GM10266 (cell line): ENCODE measurements around the gene TIAM1.

Experiments used
- DNase-seq: peaks from one replicate; pipeline ENCODE4 v3.0.0; 2012; ENCODE audit errors: extremely low spot score
- TF ChIP-seq, protein P1 (sequence below): IDR thresholded peaks from 2 replicates; pipeline ENCODE4 v1.5.1; 2012; ENCODE audit warnings: mild to moderate bottlenecking, low read depth; ENCODE audit not compliant: control insufficient read depth, insufficient read depth; ENCODE audit errors: missing control alignments

Gene TIAM1

DNA sequence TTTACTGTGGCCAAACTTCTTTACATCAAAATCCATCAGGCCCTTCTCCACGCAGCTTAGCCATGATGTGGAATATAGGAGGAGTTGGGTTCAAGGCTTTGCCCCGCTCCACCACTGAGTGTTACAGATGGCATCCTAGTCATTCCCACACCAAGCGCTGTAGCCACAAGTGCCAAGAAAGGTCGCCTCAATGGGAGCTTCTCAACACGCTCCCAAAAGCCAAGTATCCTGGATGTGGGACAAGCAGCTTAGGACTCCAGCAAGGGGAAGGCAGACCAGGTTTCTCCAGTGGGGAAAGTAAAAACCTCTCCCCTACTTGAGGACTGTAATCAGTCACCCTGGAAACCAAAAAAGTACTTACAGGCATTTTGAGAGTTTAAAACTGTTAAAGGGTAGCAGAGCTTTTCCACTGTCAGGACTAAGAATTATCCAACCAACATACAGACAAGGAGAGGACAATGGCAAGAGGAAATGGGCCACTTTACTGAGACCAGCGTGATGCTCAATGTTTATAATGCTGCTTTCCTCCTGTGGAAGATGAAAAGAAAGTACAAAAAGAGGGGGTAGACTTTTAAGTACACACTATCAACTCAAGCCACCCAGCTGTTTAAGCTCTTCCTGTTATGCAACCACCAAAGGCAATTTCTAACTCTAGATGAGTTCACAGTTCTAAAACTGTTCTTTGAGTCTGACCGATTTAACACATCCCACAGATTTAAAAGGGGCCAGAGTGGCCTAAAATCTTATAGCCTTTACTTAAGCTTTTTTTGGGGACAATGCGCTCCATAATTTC lies 185.1 kb downstream of the TIAM1 start:
- DNase-seq = no peak
- TF ChIP-seq, protein P1, sequence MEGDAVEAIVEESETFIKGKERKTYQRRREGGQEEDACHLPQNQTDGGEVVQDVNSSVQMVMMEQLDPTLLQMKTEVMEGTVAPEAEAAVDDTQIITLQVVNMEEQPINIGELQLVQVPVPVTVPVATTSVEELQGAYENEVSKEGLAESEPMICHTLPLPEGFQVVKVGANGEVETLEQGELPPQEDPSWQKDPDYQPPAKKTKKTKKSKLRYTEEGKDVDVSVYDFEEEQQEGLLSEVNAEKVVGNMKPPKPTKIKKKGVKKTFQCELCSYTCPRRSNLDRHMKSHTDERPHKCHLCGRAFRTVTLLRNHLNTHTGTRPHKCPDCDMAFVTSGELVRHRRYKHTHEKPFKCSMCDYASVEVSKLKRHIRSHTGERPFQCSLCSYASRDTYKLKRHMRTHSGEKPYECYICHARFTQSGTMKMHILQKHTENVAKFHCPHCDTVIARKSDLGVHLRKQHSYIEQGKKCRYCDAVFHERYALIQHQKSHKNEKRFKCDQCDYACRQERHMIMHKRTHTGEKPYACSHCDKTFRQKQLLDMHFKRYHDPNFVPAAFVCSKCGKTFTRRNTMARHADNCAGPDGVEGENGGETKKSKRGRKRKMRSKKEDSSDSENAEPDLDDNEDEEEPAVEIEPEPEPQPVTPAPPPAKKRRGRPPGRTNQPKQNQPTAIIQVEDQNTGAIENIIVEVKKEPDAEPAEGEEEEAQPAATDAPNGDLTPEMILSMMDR = no peak

DNA sequence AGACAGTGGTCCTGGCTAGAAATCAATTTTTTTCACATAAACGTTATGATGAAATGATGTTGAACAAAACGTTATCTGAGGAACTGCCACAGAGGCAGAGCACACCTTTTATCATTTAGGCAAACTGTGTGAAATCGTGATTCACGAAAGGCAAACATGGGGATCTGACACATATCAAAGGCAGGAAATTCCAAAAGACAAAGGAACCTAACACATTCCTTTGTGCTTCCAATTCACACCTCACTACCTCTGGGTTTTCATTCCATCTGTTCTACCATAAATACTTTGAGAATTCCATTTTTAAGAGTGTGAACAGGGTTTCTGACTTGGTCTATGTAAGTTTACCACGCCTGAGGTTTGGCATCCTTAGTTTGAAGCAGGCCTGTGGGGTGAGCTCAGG lies 186.3 kb downstream of the TIAM1 start:
- no peak for DNase-seq
- TF ChIP-seq, protein P1 = no peak

DNA sequence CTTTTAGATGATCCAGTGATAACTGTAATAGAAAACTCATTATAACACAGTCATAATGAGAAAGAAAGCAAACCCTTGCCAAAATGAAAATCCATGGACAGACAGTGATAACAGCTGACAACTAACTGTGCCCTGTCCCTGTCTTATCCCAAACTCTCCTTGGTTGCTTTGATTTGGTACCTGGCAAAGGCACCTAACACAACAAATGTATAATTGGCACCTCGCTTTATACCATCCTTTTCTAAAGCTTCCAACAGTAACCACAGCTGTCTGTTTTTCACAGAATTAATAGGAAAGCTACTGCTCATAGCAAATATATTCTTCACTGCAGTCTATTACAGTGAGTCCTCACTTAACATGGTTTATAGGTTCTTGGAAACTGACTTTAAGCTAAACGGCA lies 187.4 kb downstream of the TIAM1 start:
- TF ChIP-seq, protein P1 = no peak
- DNase-seq = no peak

DNA sequence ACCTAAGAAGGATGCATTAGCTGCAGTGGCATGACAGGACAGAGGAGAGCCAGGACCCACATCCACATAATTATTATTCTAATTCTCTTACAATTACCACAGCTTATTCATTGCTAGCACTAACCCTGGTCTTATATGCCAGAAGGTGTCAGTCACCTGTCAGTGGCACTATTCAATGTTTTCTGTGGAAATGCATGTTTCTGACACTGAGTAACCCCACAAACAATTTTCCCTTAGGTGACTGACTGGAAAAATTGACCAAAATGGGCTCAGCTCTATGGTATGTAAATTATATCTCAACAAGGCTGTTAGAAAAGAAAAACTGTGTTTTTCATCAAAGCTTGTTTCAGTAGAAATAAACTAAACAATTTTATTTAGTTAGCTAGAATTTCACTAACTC lies 187.9 kb downstream of the TIAM1 start:
- TF ChIP-seq, protein P1 = no peak
- no peak for DNase-seq

DNA sequence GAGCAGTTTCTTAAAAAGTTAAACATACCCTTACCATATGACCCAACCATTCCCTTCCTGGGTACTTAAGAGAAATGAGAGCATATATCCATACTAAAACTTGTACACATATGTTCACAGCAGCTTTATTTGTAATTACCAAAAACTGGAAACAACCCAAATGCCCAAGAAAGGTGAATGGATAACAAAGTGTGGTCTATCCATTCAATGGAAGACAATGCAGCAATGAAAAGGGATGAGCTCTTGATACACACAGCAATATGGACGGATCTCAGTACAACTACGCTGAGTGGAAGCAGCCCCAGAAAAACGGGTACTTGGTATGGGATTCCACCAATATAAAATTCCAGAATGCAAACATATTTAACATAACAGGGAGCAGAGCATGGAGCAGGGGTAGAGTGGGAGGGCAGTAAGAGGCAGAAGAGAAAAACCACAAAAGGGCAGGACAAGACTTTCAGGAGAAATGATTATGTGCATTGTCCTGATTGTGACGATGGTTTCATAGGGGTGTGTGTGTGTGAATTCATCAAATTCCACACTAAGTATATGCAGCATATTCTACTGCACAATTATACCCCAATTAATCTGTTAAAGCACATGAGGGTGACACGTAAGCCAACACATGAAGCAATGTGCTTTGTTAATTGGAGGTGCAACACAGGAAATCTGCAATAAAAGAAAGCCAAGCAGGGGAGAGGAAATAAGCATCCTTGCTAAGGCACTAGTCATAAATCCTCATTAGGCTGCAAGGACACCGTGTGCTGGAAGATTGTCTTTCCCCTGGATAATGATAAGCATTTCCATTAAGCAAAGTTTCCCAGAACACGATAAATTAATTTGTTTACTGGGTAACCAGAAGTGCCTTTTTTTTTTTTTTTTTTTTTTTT lies 192.7 kb downstream of the TIAM1 start:
- DNase-seq = no peak
- TF ChIP-seq, protein P1 = no peak

DNA sequence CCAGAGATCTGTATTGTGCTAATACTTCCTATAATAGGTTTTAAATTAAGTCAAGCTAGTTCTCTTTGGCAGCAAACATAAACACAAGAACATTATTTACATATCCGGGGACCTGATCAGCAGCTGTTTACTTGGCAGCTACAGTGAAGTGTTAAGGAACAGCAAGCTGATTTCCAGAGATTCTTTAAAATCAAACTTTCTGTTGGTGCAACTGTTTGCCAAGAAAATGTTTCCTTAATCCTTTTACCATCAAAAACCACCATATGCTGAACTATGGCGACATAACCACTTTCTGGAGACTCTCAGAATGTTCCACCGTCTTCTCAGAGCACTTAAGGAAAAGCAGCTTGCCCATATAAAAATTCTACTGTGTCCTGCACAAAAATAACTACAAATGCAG lies 198.8 kb downstream of the TIAM1 start:
- TF ChIP-seq, protein P1 = no peak
- DNase-seq = no peak

DNA sequence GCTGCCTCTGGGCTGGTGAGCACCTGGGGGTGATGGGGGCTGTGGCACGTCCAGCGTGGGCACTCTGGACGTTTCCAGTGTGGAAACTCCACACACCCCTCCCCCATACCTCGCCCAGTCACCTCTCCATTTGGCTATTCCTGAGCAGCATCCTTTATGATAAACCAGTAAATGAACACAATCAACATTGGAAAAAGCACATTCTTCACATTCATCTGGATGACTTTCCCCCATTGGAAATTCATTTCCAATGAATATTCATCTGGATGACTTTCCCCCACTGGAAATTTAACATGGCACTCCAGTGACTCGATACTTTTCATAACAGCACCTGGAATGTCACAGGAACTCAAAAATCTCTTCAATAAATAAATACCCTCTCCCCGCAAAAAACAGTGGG lies 201.0 kb downstream of the TIAM1 start:
- no peak for DNase-seq
- TF ChIP-seq, protein P1 = no peak
